ENCODE results near the gene NQO2.
"Not testable (repeated sequence)": the region's sequence is repeated elsewhere in the genome, so short reads cannot be mapped to it uniquely, and the experiment has no call there.

GRCh38 chr6:3060092-3060491 lies 60.4 kb downstream of the NQO2 start:
- TF ChIP-seq CTCF, EP300, POLR2A (IDR thresholded peaks at IDR 0.05): not testable (repeated sequence)

Data from ovary (tissue), 3 donors.